Progenitor cell of endocrine pancreas (in vitro differentiated cells): ENCODE data around the gene FRS2. TPM values are rescaled to one million over a fixed set of nuclear protein-coding genes. Genes with fewer than 3 reads are reported as not detected.

Source experiments
- DNase-seq: peaks from one replicate; pipeline ENCODE4 v3.0.0; 2021; ENCODE audit warnings: low spot score; ENCODE audit not compliant: unreplicated experiment
- H3K27ac Mint-ChIP-seq: 2 replicates; pipeline ENCODE4 v1.8.0; 2021; ENCODE audit warnings: mild to moderate bottlenecking, moderate library complexity, mixed read lengths
- H3K27me3 Mint-ChIP-seq: 2 replicates; pipeline ENCODE4 v1.8.0; 2021; ENCODE audit warnings: mixed read lengths
- H3K36me3 Mint-ChIP-seq: 2 replicates; pipeline ENCODE4 v1.8.0; 2022; ENCODE audit warnings: mixed read lengths; ENCODE audit not compliant: insufficient read depth
- H3K4me1 Mint-ChIP-seq: 2 replicates; pipeline ENCODE4 v1.8.0; 2021; ENCODE audit warnings: low read depth, mixed read lengths
- H3K4me3 Mint-ChIP-seq: 2 replicates; pipeline ENCODE4 v1.8.0; 2021; ENCODE audit warnings: low read depth, mild to moderate bottlenecking, moderate library complexity, mixed read lengths
- H3K9me3 Mint-ChIP-seq: 2 replicates; pipeline ENCODE4 v1.8.0; 2021; ENCODE audit warnings: low read depth, mixed read lengths
- CTCF ChIP-seq: fragments of 200-600 bp; sonication (generic); IDR thresholded peaks from one replicate; pipeline ENCODE4 v1.5.0; 2021; ENCODE audit warnings: antibody characterized with exemption, mild to moderate bottlenecking; ENCODE audit not compliant: unreplicated experiment
- total RNA-seq: library from RNA; stranded (reverse); gene quantifications from 2 replicates; pipeline ENCODE4 v1.2.1, GENCODE V29; 2021

FRS2 gene
- total RNA-seq, 1 donor from 2014 or later: 42.6 TPM

DNA sequence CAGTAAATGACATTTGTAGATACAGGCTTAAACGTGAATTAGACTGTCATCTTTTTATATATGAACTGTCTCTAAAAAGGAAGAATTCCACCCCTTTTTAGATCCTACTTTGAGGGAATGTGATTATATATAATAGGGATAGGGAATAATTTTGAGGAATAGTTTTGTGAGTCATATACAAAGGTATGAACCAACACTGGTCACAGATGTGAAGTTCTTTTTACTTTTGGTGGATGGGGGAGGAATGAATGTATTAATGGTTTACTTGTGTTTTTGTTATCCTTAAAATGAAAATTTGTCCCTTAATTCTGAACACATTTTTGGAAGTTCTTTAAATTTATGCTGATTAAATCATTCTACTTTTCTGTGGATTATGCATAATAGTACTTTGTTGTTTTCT lies 30.4 kb downstream of the FRS2 start:
- H3K9me3 Mint-ChIP-seq: no peaks in the 10 kb centered on the region
- no peaks in the 10 kb centered on the region for H3K27me3 Mint-ChIP-seq
- DNase-seq: no peak
- H3K27ac Mint-ChIP-seq: no peak overlapping the region
- no peaks in the 10 kb centered on the region for H3K36me3 Mint-ChIP-seq
- peaks cover 3% of the 10 kb centered on the region for H3K4me1 Mint-ChIP-seq
- TF ChIP-seq CTCF: no peak
- H3K4me3 Mint-ChIP-seq: no peak overlapping the region

- Mint-ChIP-seq H3K27ac (no peak overlapping the region), H3K4me1 (peaks cover 3% of the 10 kb centered on the region)
Measured at GRCh38 chr12:69501154-69501895, 31.1 kb downstream of the FRS2 start.

DNA sequence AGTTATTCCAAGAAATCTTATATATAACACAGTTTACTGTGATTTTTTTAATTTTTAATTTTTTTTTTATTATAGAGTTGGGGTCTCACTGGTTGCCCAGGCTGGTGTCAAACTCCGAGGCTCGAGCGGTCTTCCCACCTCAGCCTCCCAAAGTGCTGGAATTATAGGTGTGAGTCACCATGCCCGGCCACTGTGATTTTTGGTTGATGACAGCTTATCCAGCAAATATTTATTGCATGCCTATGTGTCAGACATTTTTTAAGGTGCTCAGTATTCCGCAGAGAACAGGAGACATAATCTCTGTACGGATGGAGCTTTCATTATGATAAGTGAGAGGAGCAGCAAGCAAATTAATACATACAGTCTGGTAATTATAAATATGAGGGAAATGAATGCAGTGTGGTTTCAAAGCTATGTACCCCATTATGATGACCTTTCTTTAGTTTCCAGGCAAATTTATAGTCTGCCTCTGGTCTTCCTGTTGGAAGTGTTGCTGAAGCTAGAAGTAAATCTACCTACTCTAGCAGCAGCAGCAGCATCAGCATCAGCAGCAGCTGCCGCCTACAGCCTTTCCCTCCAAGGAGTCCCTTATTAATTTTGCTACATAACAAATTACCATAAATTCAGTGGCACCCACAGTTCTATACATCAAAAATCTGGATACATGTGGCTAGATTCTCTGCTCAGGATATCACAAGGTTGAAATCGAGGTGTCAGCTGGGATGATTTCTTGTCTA lies 32.3 kb downstream of the FRS2 start:
- no peaks in the 10 kb centered on the region for H3K36me3 Mint-ChIP-seq
- H3K4me3 Mint-ChIP-seq: no peak overlapping the region
- H3K27me3 Mint-ChIP-seq: no peaks in the 10 kb centered on the region

More at GRCh38 chr12:69501154-69501895, 31.1 kb downstream of the FRS2 start:
- Mint-ChIP-seq H3K9me3 (no peaks in the 10 kb centered on the region), H3K36me3 (no peaks in the 10 kb centered on the region), H3K27me3 (no peaks in the 10 kb centered on the region), H3K4me3 (no peak overlapping the region)
- DNase-seq: no peak
- TF ChIP-seq CTCF: no peak

DNA sequence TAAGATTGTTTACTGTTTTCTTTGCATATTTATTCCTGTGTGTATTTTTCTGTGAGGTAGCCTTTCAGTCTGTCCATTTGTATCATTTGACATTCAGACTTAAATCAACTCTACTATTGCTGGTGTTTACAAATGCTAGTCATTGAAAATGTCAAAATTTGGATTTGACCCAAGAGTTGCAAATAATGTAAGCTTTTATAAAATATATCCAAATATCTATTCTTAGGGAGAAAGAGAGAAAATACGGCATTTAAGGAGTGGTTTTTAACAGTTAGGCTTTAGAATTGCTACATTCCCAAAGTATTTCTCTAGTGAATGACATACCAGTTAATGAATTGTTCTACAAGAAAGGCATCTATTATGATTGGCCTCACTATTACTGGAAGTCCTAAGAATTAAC lies 37.9 kb downstream of the FRS2 start:
- Mint-ChIP-seq H3K36me3 (no peaks in the 10 kb centered on the region), H3K27ac (no peak overlapping the region), H3K4me1 (peaks cover 34% of the 10 kb centered on the region), H3K9me3 (no peaks in the 10 kb centered on the region), H3K27me3 (no peaks in the 10 kb centered on the region), H3K4me3 (no peak overlapping the region)
- DNase-seq: no peak
- no peak for TF ChIP-seq CTCF

More for the DNA sequence above, 32.3 kb downstream of the FRS2 start:
- H3K27ac Mint-ChIP-seq: no peak overlapping the region
- peaks cover 3% of the 10 kb centered on the region for H3K4me1 Mint-ChIP-seq
- no peaks in the 10 kb centered on the region for H3K9me3 Mint-ChIP-seq
- DNase-seq: no peak
- no peak for TF ChIP-seq CTCF

DNA sequence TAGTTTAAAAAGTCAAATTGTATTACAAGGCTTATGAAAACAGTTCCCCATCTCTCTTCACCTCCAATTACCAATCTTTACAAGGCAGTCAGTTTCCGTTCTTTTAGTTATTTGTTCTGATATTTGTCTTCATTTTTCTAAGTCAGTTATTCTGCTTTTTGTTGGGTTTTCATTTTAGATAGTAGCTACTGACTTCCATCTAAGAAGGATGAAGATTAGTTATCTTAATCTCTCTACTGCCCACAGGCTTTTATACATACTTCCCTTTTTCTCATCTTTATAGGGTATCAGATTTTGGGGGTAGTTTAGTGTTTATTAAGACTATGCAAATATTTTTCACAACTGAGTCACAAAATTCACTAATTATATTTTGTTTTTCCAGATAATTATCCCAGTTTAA lies 38.4 kb downstream of the FRS2 start:
- Mint-ChIP-seq H3K36me3 (no peaks in the 10 kb centered on the region), H3K4me1 (peaks cover 35% of the 10 kb centered on the region), H3K27ac (no peak overlapping the region), H3K4me3 (no peak overlapping the region), H3K9me3 (no peaks in the 10 kb centered on the region), H3K27me3 (no peaks in the 10 kb centered on the region)
- TF ChIP-seq CTCF: no peak
- no peak for DNase-seq
